ENCODE results near the gene GPC5.
"Not testable (repeated sequence)": the region's sequence is repeated elsewhere in the genome, so short reads cannot be mapped to it uniquely, and the experiment has no call there.

GPC5 gene

GRCh38 chr13:91668866-91669495 lies 270.6 kb downstream of the GPC5 start:
- DNase-seq (ENCODE audit: low read depth, low spot score): no peak
- H3K4me3 ChIP-seq (ENCODE audit: low read length): no peak overlapping the region

GRCh38 chr13:91674347-91674746 lies 275.9 kb downstream of the GPC5 start:
- not testable (repeated sequence) for DNase-seq (ENCODE audit: low read depth, low spot score); H3K4me3 ChIP-seq (ENCODE audit: low read length)

GRCh38 chr13:91684746-91685145 lies 286.3 kb downstream of the GPC5 start:
- H3K4me3 ChIP-seq (ENCODE audit: low read length): no peak overlapping the region
- DNase-seq (ENCODE audit: low read depth, low spot score): no peak

DNA sequence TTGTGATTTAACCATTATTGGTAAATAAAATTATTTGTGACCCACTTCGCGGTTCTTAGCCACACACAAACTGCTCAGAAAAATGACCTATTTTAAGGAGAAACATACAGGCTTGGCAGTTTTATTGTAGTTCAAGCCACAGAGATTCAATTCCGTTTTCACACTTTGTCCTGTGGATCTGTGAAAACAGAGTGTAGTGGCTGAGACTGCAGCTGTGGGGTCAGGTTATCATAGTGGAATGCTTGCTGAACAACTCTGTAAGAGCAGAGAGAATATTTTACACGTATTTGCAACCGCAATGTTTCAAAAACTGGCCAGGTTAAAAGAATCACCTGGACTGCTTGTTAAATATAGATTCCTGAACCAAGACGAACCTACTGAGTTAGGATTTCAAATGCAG lies 292.5 kb downstream of the GPC5 start:
- H3K4me3 ChIP-seq (ENCODE audit: low read length): no peak overlapping the region
- no peak for DNase-seq (ENCODE audit: low read depth, low spot score)

- no peak overlapping the region for H3K4me3 ChIP-seq (ENCODE audit: low read length)
- no peak for DNase-seq (ENCODE audit: low read depth, low spot score)
These were observed 295.0 kb downstream of the GPC5 start for GRCh38 chr13:91693466-91693865.

DNA sequence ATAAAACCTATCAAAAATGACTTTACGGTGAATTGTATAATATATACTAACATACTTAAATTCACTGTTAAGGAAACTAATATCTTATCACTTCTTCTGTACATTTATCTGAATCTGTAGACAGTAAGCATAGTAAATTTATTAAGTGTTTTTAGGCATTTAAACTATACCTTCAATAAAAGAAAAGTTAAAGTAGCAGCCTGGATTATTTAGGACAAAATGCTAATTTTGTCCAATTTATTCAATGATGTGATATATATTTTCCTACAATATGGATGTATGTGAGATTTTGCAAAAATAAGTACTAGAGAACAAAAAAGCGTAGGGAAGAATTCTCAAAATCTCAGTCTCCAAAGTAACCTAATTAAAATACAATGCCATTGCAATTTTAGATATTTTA lies 299.9 kb downstream of the GPC5 start:
- no peak overlapping the region for H3K4me3 ChIP-seq (ENCODE audit: low read length)
- no peak for DNase-seq (ENCODE audit: low read depth, low spot score)

GRCh38 chr13:91698767-91699166 lies 300.3 kb downstream of the GPC5 start:
- H3K4me3 ChIP-seq (ENCODE audit: low read length): no peak overlapping the region
- no peak for DNase-seq (ENCODE audit: low read depth, low spot score)

GRCh38 chr13:91699863-91700262 lies 301.4 kb downstream of the GPC5 start:
- H3K4me3 ChIP-seq (ENCODE audit: low read length): no peak overlapping the region
- DNase-seq (ENCODE audit: low read depth, low spot score): no peak

- H3K4me3 ChIP-seq (ENCODE audit: low read length): no peak overlapping the region
- no peak for DNase-seq (ENCODE audit: low read depth, low spot score)
These were observed 303.6 kb downstream of the GPC5 start for GRCh38 chr13:91701975-91702374.

GRCh38 chr13:91702411-91702810 lies 304.0 kb downstream of the GPC5 start:
- no peak for DNase-seq (ENCODE audit: low read depth, low spot score)
- H3K4me3 ChIP-seq (ENCODE audit: low read length): no peak overlapping the region

GRCh38 chr13:91704398-91704797 lies 306.0 kb downstream of the GPC5 start:
- no peak overlapping the region for H3K4me3 ChIP-seq (ENCODE audit: low read length)

GRCh38 chr13:91708558-91708957 lies 310.1 kb downstream of the GPC5 start:
- H3K4me3 ChIP-seq (ENCODE audit: low read length): no peak overlapping the region
- no peak for DNase-seq (ENCODE audit: low read depth, low spot score)

More at GRCh38 chr13:91704398-91704797, 306.0 kb downstream of the GPC5 start:
- no peak for DNase-seq (ENCODE audit: low read depth, low spot score)

DNA sequence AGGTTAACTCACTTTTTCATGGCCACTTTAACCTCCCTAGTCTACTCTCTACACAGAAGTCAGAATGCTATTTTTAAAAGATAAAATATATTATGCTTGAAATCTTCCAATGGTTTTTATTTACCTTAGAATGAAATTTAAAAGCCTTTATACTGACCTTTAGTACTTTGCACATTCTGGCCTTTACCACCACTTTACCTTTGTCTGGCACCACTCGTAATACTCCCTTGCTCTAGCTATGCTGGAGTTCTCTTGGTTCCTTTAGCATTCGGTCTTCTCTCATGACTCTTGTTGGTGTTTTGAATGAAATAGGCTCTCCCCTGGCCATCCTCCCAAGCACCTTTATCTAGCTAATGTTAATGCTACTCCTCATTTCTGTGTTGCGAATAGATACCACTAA lies 310.8 kb downstream of the GPC5 start:
- no peak for DNase-seq (ENCODE audit: low read depth, low spot score)
- H3K4me3 ChIP-seq (ENCODE audit: low read length): no peak overlapping the region

DNA sequence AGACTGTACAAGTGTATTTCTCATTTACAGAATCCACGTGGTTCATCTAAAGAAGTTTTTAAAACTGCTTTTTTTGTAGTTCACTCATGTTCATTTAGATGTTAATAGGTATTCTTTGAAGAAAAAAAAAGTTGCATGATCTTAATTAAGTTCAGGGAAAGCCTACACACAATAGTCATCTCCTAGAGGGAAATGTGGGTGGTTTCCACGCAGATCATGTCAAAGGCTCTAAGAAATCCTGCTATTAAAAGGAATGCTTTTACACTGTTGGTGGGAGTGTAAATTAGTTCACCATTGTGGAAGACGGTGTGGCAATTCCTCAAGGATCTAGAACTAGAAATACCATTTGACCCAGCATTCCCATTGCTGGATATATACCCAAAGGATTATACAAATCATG lies 312.3 kb downstream of the GPC5 start:
- no peak for DNase-seq (ENCODE audit: low read depth, low spot score)
- no peak overlapping the region for H3K4me3 ChIP-seq (ENCODE audit: low read length)

GRCh38 chr13:91714855-91715254 lies 316.4 kb downstream of the GPC5 start:
- DNase-seq (ENCODE audit: low read depth, low spot score): no peak
- H3K4me3 ChIP-seq (ENCODE audit: low read length): no peak overlapping the region

- H3K4me3 ChIP-seq (ENCODE audit: low read length): no peak overlapping the region
- no peak for DNase-seq (ENCODE audit: low read depth, low spot score)
These were observed 318.1 kb downstream of the GPC5 start for GRCh38 chr13:91716436-91717065.

- H3K4me3 ChIP-seq (ENCODE audit: low read length): no peak overlapping the region
- DNase-seq (ENCODE audit: low read depth, low spot score): no peak
These were observed 320.6 kb downstream of the GPC5 start for GRCh38 chr13:91719033-91719432.

DNA sequence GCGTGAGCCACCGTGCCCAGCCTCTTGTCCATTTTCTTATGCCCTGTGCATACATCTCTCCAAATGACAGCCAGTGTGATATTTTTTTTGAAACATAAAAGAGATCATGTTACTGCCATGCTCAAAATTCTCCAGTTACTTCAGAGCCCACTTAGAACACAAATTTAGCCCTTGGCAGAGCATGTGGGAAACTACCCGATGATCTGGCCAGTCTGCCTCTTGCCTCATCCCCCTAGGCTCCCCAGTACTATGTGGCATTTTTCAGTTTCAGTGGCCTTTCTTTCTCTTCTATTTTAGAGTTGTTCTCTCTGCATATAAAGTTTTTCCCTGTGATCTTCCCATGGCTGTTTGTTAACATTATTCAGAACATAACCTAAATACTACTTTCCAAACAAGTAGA lies 323.0 kb downstream of the GPC5 start:
- no peak overlapping the region for H3K4me3 ChIP-seq (ENCODE audit: low read length)
- DNase-seq (ENCODE audit: low read depth, low spot score): no peak

DNA sequence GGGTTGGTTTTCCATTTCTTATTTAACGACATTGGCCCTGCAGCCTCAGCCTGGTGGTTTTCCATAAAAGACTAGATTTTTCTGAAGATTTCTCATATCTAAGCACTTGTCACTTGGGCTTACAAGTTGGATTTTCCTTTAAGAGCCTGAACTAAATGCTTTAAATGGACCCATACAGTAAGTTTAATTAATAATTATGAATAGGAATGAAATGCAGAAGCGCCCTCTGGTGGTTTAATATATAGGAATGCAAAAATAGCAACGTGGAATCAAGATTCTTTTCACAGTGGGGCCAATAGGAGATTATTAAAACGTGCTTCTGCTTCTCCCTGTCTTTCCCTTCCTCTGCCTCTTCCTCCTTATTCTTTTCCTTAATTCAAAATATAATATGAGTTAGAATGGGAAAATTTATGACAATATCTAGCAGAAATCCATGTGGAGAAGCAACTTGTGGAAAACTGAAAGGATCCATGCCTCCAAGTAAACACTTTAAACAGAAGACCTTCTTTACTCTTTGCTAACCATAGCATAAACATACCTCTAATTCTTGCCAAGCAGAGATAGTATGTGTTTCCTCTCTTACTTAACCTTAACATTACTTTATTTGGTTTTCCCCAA lies 324.0 kb downstream of the GPC5 start:
- no peak overlapping the region for H3K4me3 ChIP-seq (ENCODE audit: low read length)
- peak; percentile 16 for DNase-seq (ENCODE audit: low read depth, low spot score)

GRCh38 chr13:91724591-91724990 lies 326.2 kb downstream of the GPC5 start:
- DNase-seq (ENCODE audit: low read depth, low spot score): no peak
- no peak overlapping the region for H3K4me3 ChIP-seq (ENCODE audit: low read length)

GRCh38 chr13:91725646-91726045 lies 327.2 kb downstream of the GPC5 start:
- peak; percentile 60 for DNase-seq (ENCODE audit: low read depth, low spot score)
- no peak overlapping the region for H3K4me3 ChIP-seq (ENCODE audit: low read length)
